ENCODE measurements around the gene SNX25. TPM values are rescaled to one million over a fixed set of nuclear protein-coding genes. Genes with fewer than 3 reads are reported as not detected.

SNX25 gene
- total RNA-seq, 1 donor from 2014 or later: 53.1 TPM

- H3K36me3 Mint-ChIP-seq (ENCODE audit: low read depth): peaks cover 19% of the 10 kb centered on the region
- no peak overlapping the region for H3K4me3 Mint-ChIP-seq
- no peak for DNase-seq
- no peaks in the 10 kb centered on the region for H3K9me3 Mint-ChIP-seq
- ATAC-seq (ENCODE audit: low read depth): no peak
- no peak for TF ChIP-seq CTCF (IDR thresholded peaks at IDR 0.05)
- H3K27me3 Mint-ChIP-seq: no peaks in the 10 kb centered on the region
- intact Hi-C loops (cut with micrococcal nuclease): loop anchor here (5.0 kb wide), 1 partner anchor 32 kb away; no protein-coding TSS in a partner anchor
- peaks cover 32% of the 10 kb centered on the region for H3K4me1 Mint-ChIP-seq
- H3K27ac Mint-ChIP-seq: no peak overlapping the region
- ChIA-PET POLR2A (no interaction called here), CTCF (no interaction called here)
Observed at GRCh38 chr4:185244763-185245162, 35.4 kb downstream of the SNX25 start.

DNA sequence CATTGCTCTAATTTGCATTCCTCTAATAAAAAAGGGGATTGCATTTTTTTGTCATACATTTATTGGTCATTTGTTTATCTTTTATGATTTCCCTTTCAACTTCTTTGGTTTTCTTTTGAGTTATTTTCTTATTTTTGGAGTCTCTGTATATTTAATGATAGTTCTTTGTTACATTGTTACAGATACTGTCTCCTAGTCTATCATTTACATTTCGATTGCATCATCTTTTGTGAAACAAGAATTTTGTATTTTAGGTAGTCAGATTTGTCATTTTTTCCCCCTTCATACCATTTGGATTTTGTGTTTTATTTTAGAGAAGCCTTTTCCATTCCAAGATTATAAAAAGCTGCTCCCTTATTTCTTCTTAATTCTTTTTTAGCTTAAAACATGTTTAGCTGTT, 37.1 kb downstream of the SNX25 start:
- no peak for ATAC-seq (ENCODE audit: low read depth)
- H3K4me3 Mint-ChIP-seq: no peak overlapping the region
- H3K4me1 Mint-ChIP-seq: peaks cover 41% of the 10 kb centered on the region
- POLR2A ChIA-PET: no interaction called here
- CTCF ChIA-PET: no interaction called here
- no peaks in the 10 kb centered on the region for H3K27me3 Mint-ChIP-seq
- H3K36me3 Mint-ChIP-seq (ENCODE audit: low read depth): peaks cover 31% of the 10 kb centered on the region
- intact Hi-C loops (cut with micrococcal nuclease): loop anchor here (5.0 kb wide), 1 partner anchor 34 kb away; no protein-coding TSS in a partner anchor
- no peak for DNase-seq
- peak overlapping the region; percentile 37 for H3K27ac Mint-ChIP-seq
- no peaks in the 10 kb centered on the region for H3K9me3 Mint-ChIP-seq
- TF ChIP-seq CTCF (IDR thresholded peaks at IDR 0.05): no peak

- CTCF ChIA-PET: no interaction called here
- no peak for TF ChIP-seq CTCF (IDR thresholded peaks at IDR 0.05)
- no peak for DNase-seq
- Mint-ChIP-seq H3K27ac (no peak overlapping the region), H3K36me3 (ENCODE audit: low read depth) (peaks cover 33% of the 10 kb centered on the region), H3K4me1 (peaks cover 43% of the 10 kb centered on the region), H3K4me3 (no peak overlapping the region), H3K27me3 (no peaks in the 10 kb centered on the region), H3K9me3 (no peaks in the 10 kb centered on the region)
- intact Hi-C loops (cut with micrococcal nuclease): loop anchor here (5.0 kb wide), 1 partner anchor 35 kb away; no protein-coding TSS in a partner anchor
- no peak for ATAC-seq (ENCODE audit: low read depth)
- POLR2A ChIA-PET: no interaction called here
Observed at GRCh38 chr4:185247151-185247550, 37.8 kb downstream of the SNX25 start.

DNA sequence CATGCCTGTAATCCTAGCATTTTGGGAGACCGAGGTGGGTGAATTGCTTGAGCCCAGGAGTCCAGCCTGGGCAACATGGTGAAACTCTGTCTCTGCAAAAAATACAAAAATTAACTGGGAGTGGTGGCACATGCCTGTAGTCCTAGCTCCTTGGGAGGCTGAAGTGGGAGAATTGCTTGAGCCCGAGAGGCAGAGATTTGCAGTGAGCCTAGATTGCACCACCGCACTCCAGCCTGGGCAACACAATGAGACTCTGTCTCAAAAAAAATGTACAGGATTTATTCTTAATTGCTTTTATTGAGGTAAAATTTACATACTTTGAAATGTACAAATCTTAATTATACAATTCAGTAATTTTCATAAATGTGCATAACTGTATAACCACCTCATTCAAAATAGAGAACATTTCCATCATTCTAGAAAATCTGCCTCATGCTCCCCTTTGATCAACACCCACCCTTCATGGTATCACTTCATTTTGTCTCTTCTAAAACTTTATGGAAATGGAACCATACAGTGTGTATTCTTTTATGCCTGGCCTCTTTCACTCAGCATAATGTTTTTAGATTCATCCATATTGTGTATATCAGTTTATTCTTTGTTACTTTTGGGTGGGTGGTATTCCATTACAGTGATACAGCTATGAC, 39.1 kb downstream of the SNX25 start:
- Mint-ChIP-seq H3K4me1 (peaks cover 39% of the 10 kb centered on the region), H3K4me3 (no peak overlapping the region), H3K36me3 (ENCODE audit: low read depth) (peaks cover 43% of the 10 kb centered on the region), H3K9me3 (no peaks in the 10 kb centered on the region), H3K27me3 (no peaks in the 10 kb centered on the region), H3K27ac (no peak overlapping the region)
- CTCF ChIA-PET: no interaction called here
- ATAC-seq (ENCODE audit: low read depth) (no peak), DNase-seq (no peak)
- TF ChIP-seq CTCF (IDR thresholded peaks at IDR 0.05): no peak
- intact Hi-C loops (cut with micrococcal nuclease): loop anchor here (5.0 kb wide), 1 partner anchor 36 kb away; no protein-coding TSS in a partner anchor
- POLR2A ChIA-PET: no interaction called here

DNA sequence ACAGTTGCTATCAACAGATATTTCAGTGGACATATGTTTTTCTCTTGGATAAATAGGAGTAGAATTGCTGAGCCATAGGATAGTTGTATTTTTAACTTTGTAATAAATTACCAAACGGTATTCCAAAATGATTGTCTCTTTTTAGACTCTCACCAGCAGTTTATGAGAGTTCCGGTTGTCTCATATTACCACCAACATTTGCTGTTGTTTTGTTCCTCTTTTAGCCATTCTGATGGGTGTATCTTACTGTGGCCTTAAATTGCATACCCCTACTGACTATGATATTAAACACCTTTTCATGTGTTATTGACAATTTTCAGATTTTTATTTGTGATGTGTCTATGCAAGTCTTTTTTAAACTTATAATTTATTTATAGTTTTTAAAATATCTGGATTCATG, 39.7 kb downstream of the SNX25 start:
- ATAC-seq (ENCODE audit: low read depth): no peak
- H3K36me3 Mint-ChIP-seq (ENCODE audit: low read depth): peaks cover 44% of the 10 kb centered on the region
- intact Hi-C loops (cut with micrococcal nuclease): loop anchor here (5.0 kb wide), 1 partner anchor 37 kb away; no protein-coding TSS in a partner anchor
- no peaks in the 10 kb centered on the region for H3K27me3 Mint-ChIP-seq
- ChIA-PET CTCF (no interaction called here), POLR2A (no interaction called here)
- TF ChIP-seq CTCF (IDR thresholded peaks at IDR 0.05): no peak
- no peak overlapping the region for H3K4me3 Mint-ChIP-seq
- no peak overlapping the region for H3K27ac Mint-ChIP-seq
- H3K9me3 Mint-ChIP-seq: no peaks in the 10 kb centered on the region
- peaks cover 36% of the 10 kb centered on the region for H3K4me1 Mint-ChIP-seq
- no peak for DNase-seq

All from activated B cell treated with CpG ODN at 0.5 μM for 24 hours (primary cell).